Measurements from ENCODE around the gene DIAPH2. TPM values are rescaled to one million over a fixed set of nuclear protein-coding genes. Genes with fewer than 3 reads are reported as not detected.

DIAPH2 gene
- total RNA-seq, 4 donors from 2014 or later, result 36.6 to 78.3 (median 41.4) TPM

- ATAC-seq (ENCODE audit: low FRiP score), result no peak
- TF ChIP-seq CTCF (IDR thresholded peaks at IDR 0.05), result no peak
- no peak for DNase-seq (ENCODE audit: low spot score)
These were observed 16.0 kb downstream of the DIAPH2 start for GRCh38 chrX:96700625-96701024.

GRCh38 chrX:96703379-96703778, 18.7 kb downstream of the DIAPH2 start:
- TF ChIP-seq CTCF (IDR thresholded peaks at IDR 0.05), result no peak
- ATAC-seq (ENCODE audit: low FRiP score), result no peak
- DNase-seq (ENCODE audit: low spot score), result no peak

- no peak for DNase-seq (ENCODE audit: low spot score)
- ATAC-seq (ENCODE audit: low FRiP score), result no peak
- no peak for TF ChIP-seq CTCF (IDR thresholded peaks at IDR 0.05)
These were observed 19.2 kb downstream of the DIAPH2 start for GRCh38 chrX:96703816-96704215.

- ATAC-seq (ENCODE audit: low FRiP score) (no peak), DNase-seq (ENCODE audit: low spot score) (no peak)
- no peak for TF ChIP-seq CTCF (IDR thresholded peaks at IDR 0.05)
These were observed 20.0 kb downstream of the DIAPH2 start for GRCh38 chrX:96704629-96705028.

GRCh38 chrX:96705905-96706304, 21.3 kb downstream of the DIAPH2 start:
- no peak for DNase-seq (ENCODE audit: low spot score)
- TF ChIP-seq CTCF (IDR thresholded peaks at IDR 0.05), result no peak

GRCh38 chrX:96707804-96708203, 23.2 kb downstream of the DIAPH2 start:
- ATAC-seq (ENCODE audit: low FRiP score), result no peak
- TF ChIP-seq CTCF (IDR thresholded peaks at IDR 0.05), result no peak
- no peak for DNase-seq (ENCODE audit: low spot score)

More at GRCh38 chrX:96705905-96706304, 21.3 kb downstream of the DIAPH2 start:
- ATAC-seq (ENCODE audit: low FRiP score), result no peak

GRCh38 chrX:96710031-96710430, 25.4 kb downstream of the DIAPH2 start:
- no peak for ATAC-seq (ENCODE audit: low FRiP score)
- no peak for TF ChIP-seq CTCF (IDR thresholded peaks at IDR 0.05)

More at GRCh38 chrX:96710031-96710430, 25.4 kb downstream of the DIAPH2 start:
- no peak for DNase-seq (ENCODE audit: low spot score)
